K562 (cell line): Measurements from ENCODE around the gene METTL3.

Experiments used
- CTCF ChIP-seq, 3 experiments: IDR thresholded peaks in 2 of 3; conservative IDR thresholded peaks in 1 of 3; 2 replicates each; pipeline ENCODE4 v1.5.1; 2011 to 2012; ENCODE audit warnings: low read length in 3 of 3, mild to moderate bottlenecking in 3 of 3, control low read depth in 2 of 3, improper control_type of control experiment in 1 of 3, inconsistent platforms in 1 of 3, low read depth in 1 of 3, mixed read lengths in 1 of 3, moderate library complexity in 1 of 3; ENCODE audit not compliant: insufficient read depth in 2 of 3
- JUND ChIP-seq, 2 experiments: IDR thresholded peaks; 2 replicates in 1 of 2; 3 replicates in 1 of 2; pipeline ENCODE4 v1.6.1; 2011; ENCODE audit warnings: borderline replicate concordance in 2 of 2, low read depth in 2 of 2, low read length in 2 of 2, improper control_type of control experiment in 1 of 2, missing biosample characterization in 1 of 2, missing genetic modification characterization in 1 of 2, missing genetic modification reagents in 1 of 2
- MAZ ChIP-seq, 2 experiments: fragments of 450-650 bp in 1 of 2; sonication (generic) in 1 of 2; formaldehyde crosslinking; IDR thresholded peaks in 1 of 2; conservative IDR thresholded peaks in 1 of 2; 2 replicates each; pipeline versions ENCODE4 v1.4.0 to v1.5.0; 2020; ENCODE audit warnings: mild to moderate bottlenecking in 1 of 2, missing genetic modification reagents in 1 of 2
- MXI1 ChIP-seq: IDR thresholded peaks from 2 replicates; pipeline ENCODE4 v1.6.1; 2011; ENCODE audit warnings: low read depth, mild to moderate bottlenecking, improper control_type of control experiment, low read length
- SP2 ChIP-seq: IDR thresholded peaks from 2 replicates; pipeline ENCODE4 v1.6.1; 2011; ENCODE audit warnings: mild to moderate bottlenecking, low read depth, low read length, moderate library complexity; ENCODE audit not compliant: poor library complexity, severe bottlenecking; ENCODE audit errors: extremely low read depth
- U2AF2 ChIP-seq: fragments of 200-400 bp; formaldehyde crosslinking; optimal IDR thresholded peaks from 2 replicates; pipeline ENCODE3; 2017; ENCODE audit warnings: low read depth, mild to moderate bottlenecking, low read length

DNA sequence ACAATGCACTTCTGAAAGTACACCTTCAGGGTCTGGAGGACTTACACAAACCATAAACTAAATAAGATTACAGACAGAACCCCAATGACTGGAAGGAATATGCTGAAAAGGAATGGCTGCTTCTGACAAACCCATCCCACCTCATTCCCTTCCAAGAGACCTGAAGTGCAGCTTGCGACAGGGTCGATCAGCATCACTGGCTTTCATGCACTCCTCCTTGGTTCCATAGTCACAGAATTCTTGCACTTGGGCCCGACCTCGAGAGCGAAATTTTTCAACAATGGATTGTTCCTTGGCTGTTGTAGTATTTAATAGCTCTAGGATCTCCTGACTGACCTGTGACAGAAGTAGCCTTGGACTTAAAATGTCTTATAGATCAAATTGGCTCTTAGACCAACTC lies 9.6 kb downstream of the METTL3 start:
- no peak for TF ChIP-seq SP2
- no peak for TF ChIP-seq MAZ (CRISPR knock-in tag; conservative IDR thresholded peaks at IDR 0.05 in 1 of 2, IDR thresholded peaks at IDR 0.05 in 1 of 2)
- no peak for TF ChIP-seq JUND (IDR thresholded peaks at IDR 0.05; ENCODE audit: borderline replicate concordance, low read depth, low read length)
- no peak for TF ChIP-seq JUND (tag; IDR thresholded peaks at IDR 0.05; ENCODE audit: borderline replicate concordance, low read depth, low read length)
- TF ChIP-seq CTCF (IDR thresholded peaks at IDR 0.05 in 2 of 3, conservative IDR thresholded peaks at IDR 0.05 in 1 of 3; ENCODE audit: insufficient read depth in 2 of 3, low read depth in 1 of 3, low read length in 3 of 3), result no peak
- no peak for TF ChIP-seq MXI1
- TF ChIP-seq U2AF2, result no peak
